ENCODE results near the gene ATG7. TPM values are rescaled to one million over a fixed set of nuclear protein-coding genes. Genes with fewer than 3 reads are reported as not detected.

The ATG7 gene
- total and polyA plus RNA-seq, 5 donors from 2014 or later = 13.4 to 42.2 (median 15.3) TPM

- Mint-ChIP-seq H3K27ac (no peak overlapping the region), H3K36me3 (peaks cover 16% of the 10 kb centered on the region), H3K4me1 (peaks cover 3 to 12% (median 5%) of the 10 kb centered on the region in 4 donors), H3K4me3 (no peak overlapping the region), H3K9me3 (peaks cover 0 to 3% (median 0%) of the 10 kb centered on the region in 7 donors), H3K27me3 (peaks cover 4% of the 10 kb centered on the region)
- Histone ChIP-seq H3K9me3 (ENCODE audit: control insufficient read depth in 2 of 2, low read length in 2 of 2) (no peaks in the 10 kb centered on the region), H3K27ac (ENCODE audit: insufficient read depth, low read length, poor library complexity, severe bottlenecking) (no peak overlapping the region), H3K4me1 (ENCODE audit: control insufficient read depth, insufficient read depth, low read length, poor library complexity, severe bottlenecking) (no peaks in the 10 kb centered on the region), H3K27me3 (ENCODE audit: control insufficient read depth, insufficient read depth, low read length) (no peaks in the 10 kb centered on the region), H3K36me3 (ENCODE audit: control insufficient read depth, insufficient read depth, low read length) (peaks cover 4% of the 10 kb centered on the region), H3K4me3 (ENCODE audit: low read depth, low read length) (no peak overlapping the region)
- ATAC-seq (ENCODE audit: low read depth in 2 of 2) (no peak), DNase-seq (no peak)
These were observed 303.5 kb downstream of the ATG7 start for GRCh38 chr3:11575677-11576076.

DNA sequence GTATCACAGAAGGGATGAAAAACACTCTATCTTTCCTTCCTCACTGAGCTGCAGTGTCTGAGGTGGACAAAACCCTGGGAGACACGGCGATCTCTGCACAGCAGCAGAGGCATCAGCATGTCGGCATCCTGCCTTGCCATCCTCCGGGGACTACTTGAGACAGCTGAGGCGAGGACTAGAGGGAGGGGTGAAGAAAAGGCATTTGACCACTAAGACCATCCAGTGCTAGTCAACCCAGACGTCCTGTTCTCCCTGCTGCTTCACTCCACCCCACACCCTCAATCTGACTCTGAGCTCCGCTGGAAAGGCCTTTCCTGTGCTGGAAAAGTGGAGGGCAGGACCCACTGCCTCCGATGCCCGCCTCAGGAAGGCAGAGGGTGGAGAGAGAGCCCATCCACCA is 304.3 kb downstream of the ATG7 start:
- Mint-ChIP-seq H3K4me3 (no peak overlapping the region), H3K9me3 (peaks cover 0 to 3% (median 0%) of the 10 kb centered on the region in 7 donors), H3K27me3 (peaks cover 4% of the 10 kb centered on the region), H3K27ac (no peak overlapping the region), H3K36me3 (peaks cover 16% of the 10 kb centered on the region), H3K4me1 (peaks cover 3 to 11% (median 5%) of the 10 kb centered on the region in 4 donors)
- DNase-seq (no peak), ATAC-seq (ENCODE audit: low read depth in 2 of 2) (no peak)
- no peaks in the 10 kb centered on the region for H3K4me1 ChIP-seq (ENCODE audit: control insufficient read depth, insufficient read depth, low read length, poor library complexity, severe bottlenecking)
- peaks cover 4% of the 10 kb centered on the region for H3K36me3 ChIP-seq (ENCODE audit: control insufficient read depth, insufficient read depth, low read length)
- no peaks in the 10 kb centered on the region for H3K9me3 ChIP-seq (ENCODE audit: control insufficient read depth in 2 of 2, low read length in 2 of 2)
- H3K4me3 ChIP-seq (ENCODE audit: low read depth, low read length) = no peak overlapping the region
- no peaks in the 10 kb centered on the region for H3K27me3 ChIP-seq (ENCODE audit: control insufficient read depth, insufficient read depth, low read length)
- H3K27ac ChIP-seq (ENCODE audit: insufficient read depth, low read length, poor library complexity, severe bottlenecking) = no peak overlapping the region

- H3K36me3 Mint-ChIP-seq = peaks cover 16% of the 10 kb centered on the region
- DNase-seq = no peak
- no peak overlapping the region for H3K27ac Mint-ChIP-seq
These were observed 306.0 kb downstream of the ATG7 start for GRCh38 chr3:11578169-11578568.

GRCh38 chr3:11580645-11581044 is 308.4 kb downstream of the ATG7 start:
- DNase-seq (no peak), ATAC-seq (ENCODE audit: low read depth in 2 of 2) (no peak)
- H3K4me3 ChIP-seq (ENCODE audit: low read depth, low read length) = no peak overlapping the region
- H3K27ac ChIP-seq (ENCODE audit: insufficient read depth, low read length, poor library complexity, severe bottlenecking) = no peak overlapping the region
- H3K9me3 Mint-ChIP-seq = no peaks in the 10 kb centered on the region
- H3K36me3 ChIP-seq (ENCODE audit: control insufficient read depth, insufficient read depth, low read length) = no peaks in the 10 kb centered on the region
- H3K4me1 Mint-ChIP-seq = peaks cover 4 to 40% (median 24%) of the 10 kb centered on the region in 4 donors
- no peaks in the 10 kb centered on the region for H3K27me3 ChIP-seq (ENCODE audit: control insufficient read depth, insufficient read depth, low read length)
- H3K27ac Mint-ChIP-seq = no peak overlapping the region
- H3K27me3 Mint-ChIP-seq = no peaks in the 10 kb centered on the region
- no peak overlapping the region for H3K4me3 Mint-ChIP-seq
- no peaks in the 10 kb centered on the region for H3K9me3 ChIP-seq (ENCODE audit: control insufficient read depth in 2 of 2, low read length in 2 of 2)
- H3K36me3 Mint-ChIP-seq = peaks cover 10% of the 10 kb centered on the region
- no peaks in the 10 kb centered on the region for H3K4me1 ChIP-seq (ENCODE audit: control insufficient read depth, insufficient read depth, low read length, poor library complexity, severe bottlenecking)

More at GRCh38 chr3:11578169-11578568, 306.0 kb downstream of the ATG7 start:
- peaks cover 4% of the 10 kb centered on the region for H3K36me3 ChIP-seq (ENCODE audit: control insufficient read depth, insufficient read depth, low read length)
- no peak overlapping the region for H3K27ac ChIP-seq (ENCODE audit: insufficient read depth, low read length, poor library complexity, severe bottlenecking)
- ATAC-seq (ENCODE audit: low read depth in 2 of 2) = no peak
- H3K9me3 ChIP-seq (ENCODE audit: control insufficient read depth in 2 of 2, low read length in 2 of 2) = no peaks in the 10 kb centered on the region
- peaks cover 4% of the 10 kb centered on the region for H3K27me3 Mint-ChIP-seq
- H3K9me3 Mint-ChIP-seq = no peaks in the 10 kb centered on the region
- H3K4me1 ChIP-seq (ENCODE audit: control insufficient read depth, insufficient read depth, low read length, poor library complexity, severe bottlenecking) = no peaks in the 10 kb centered on the region
- no peak overlapping the region for H3K4me3 ChIP-seq (ENCODE audit: low read depth, low read length)
- no peaks in the 10 kb centered on the region for H3K27me3 ChIP-seq (ENCODE audit: control insufficient read depth, insufficient read depth, low read length)
- no peak overlapping the region for H3K4me3 Mint-ChIP-seq
- peaks cover 4 to 20% (median 11%) of the 10 kb centered on the region in 4 donors for H3K4me1 Mint-ChIP-seq

GRCh38 chr3:11581237-11582190 is 309.3 kb downstream of the ATG7 start:
- Histone ChIP-seq H3K27ac (ENCODE audit: insufficient read depth, low read length, poor library complexity, severe bottlenecking) (no peak overlapping the region), H3K9me3 (ENCODE audit: control insufficient read depth in 2 of 2, low read length in 2 of 2) (no peaks in the 10 kb centered on the region), H3K4me1 (ENCODE audit: control insufficient read depth, insufficient read depth, low read length, poor library complexity, severe bottlenecking) (no peaks in the 10 kb centered on the region), H3K4me3 (ENCODE audit: low read depth, low read length) (no peak overlapping the region), H3K27me3 (ENCODE audit: control insufficient read depth, insufficient read depth, low read length) (no peaks in the 10 kb centered on the region), H3K36me3 (ENCODE audit: control insufficient read depth, insufficient read depth, low read length) (no peaks in the 10 kb centered on the region)
- Mint-ChIP-seq H3K27ac (peak overlapping the region; percentile 67 to 82 (median 79)), H3K27me3 (no peaks in the 10 kb centered on the region), H3K9me3 (no peaks in the 10 kb centered on the region), H3K4me1 (peaks cover 4 to 41% (median 27%) of the 10 kb centered on the region in 4 donors), H3K4me3 (no peak overlapping the region), H3K36me3 (peaks cover 10% of the 10 kb centered on the region)
- DNase-seq (no peak), ATAC-seq (ENCODE audit: low read depth in 2 of 2) (no peak)

DNA sequence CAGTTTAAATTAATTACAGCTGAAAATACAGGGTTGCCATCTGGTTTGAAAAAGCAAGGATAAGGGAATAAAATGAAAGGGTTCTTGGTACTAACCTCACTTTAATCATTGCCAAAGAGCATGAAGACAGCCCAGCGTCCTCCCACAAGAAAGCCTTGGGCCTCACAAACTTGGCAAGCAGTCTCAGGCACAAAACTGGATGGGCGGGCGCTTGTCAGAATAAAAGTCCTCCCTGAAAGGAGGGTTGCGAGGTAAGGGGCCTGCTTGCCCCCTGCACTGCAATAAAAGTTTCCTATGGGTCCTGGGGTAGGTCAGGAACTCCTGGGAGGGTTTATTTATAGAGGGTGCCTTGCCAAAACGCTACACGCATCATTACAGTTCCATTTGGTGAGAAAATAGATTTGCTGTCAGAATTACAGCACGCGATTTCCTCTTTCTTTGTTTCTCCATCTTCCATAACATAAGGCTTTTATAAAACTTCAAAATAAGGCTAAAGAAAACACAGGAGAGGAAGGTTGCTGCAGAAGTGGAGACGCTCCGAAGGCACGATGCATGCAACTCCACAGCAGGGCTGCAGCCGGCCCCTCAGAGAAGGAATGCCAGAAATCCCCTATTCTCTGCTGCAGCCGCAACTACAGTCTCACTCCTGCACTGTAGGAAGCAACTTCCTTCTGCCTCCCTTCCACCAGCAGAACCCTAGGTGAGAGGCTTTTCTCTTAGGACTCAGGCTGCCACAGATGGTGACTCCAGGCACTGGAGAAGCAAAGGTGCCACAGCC is 310.2 kb downstream of the ATG7 start:
- ATAC-seq (ENCODE audit: low read depth in 2 of 2) = no peak
- Histone ChIP-seq H3K36me3 (ENCODE audit: control insufficient read depth, insufficient read depth, low read length) (no peaks in the 10 kb centered on the region), H3K27me3 (ENCODE audit: control insufficient read depth, insufficient read depth, low read length) (no peaks in the 10 kb centered on the region), H3K27ac (ENCODE audit: insufficient read depth, low read length, poor library complexity, severe bottlenecking) (no peak overlapping the region), H3K4me1 (ENCODE audit: control insufficient read depth, insufficient read depth, low read length, poor library complexity, severe bottlenecking) (no peaks in the 10 kb centered on the region), H3K9me3 (ENCODE audit: control insufficient read depth in 2 of 2, low read length in 2 of 2) (no peaks in the 10 kb centered on the region), H3K4me3 (ENCODE audit: low read depth, low read length) (no peak overlapping the region)
- Mint-ChIP-seq H3K27ac (peak overlapping the region in 2 of 3 donors; percentile 67 to 82), H3K27me3 (no peaks in the 10 kb centered on the region), H3K4me3 (peak overlapping the region in 2 of 4 donors; percentile 51 to 63), H3K36me3 (peaks cover 8% of the 10 kb centered on the region), H3K9me3 (no peaks in the 10 kb centered on the region), H3K4me1 (peaks cover 4 to 40% (median 27%) of the 10 kb centered on the region in 4 donors)
- no peak for DNase-seq

DNA sequence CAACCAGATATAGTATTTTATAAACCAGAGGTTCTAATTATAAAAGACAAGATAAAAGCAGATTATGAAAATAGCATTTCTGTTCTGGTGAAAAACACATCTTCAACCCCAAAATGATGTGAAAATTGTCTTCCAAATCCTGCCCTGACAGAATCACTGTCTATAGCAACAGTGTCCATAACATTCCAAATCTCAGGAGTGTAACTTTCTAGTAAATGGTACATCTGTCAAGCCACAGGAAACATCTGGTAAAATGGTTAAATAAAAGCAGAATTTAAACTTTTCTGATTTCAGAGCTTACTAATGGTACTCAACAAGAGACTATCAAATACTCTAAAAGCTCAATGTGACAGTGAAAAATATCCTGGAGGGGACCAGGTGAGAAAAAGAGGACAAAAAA is 311.0 kb downstream of the ATG7 start:
- DNase-seq (no peak), ATAC-seq (ENCODE audit: low read depth in 2 of 2) (no peak)
- Histone ChIP-seq H3K9me3 (ENCODE audit: control insufficient read depth in 2 of 2, low read length in 2 of 2) (no peaks in the 10 kb centered on the region), H3K27me3 (ENCODE audit: control insufficient read depth, insufficient read depth, low read length) (no peaks in the 10 kb centered on the region), H3K27ac (ENCODE audit: insufficient read depth, low read length, poor library complexity, severe bottlenecking) (no peak overlapping the region), H3K36me3 (ENCODE audit: control insufficient read depth, insufficient read depth, low read length) (no peaks in the 10 kb centered on the region), H3K4me3 (ENCODE audit: low read depth, low read length) (no peak overlapping the region), H3K4me1 (ENCODE audit: control insufficient read depth, insufficient read depth, low read length, poor library complexity, severe bottlenecking) (no peaks in the 10 kb centered on the region)
- Mint-ChIP-seq H3K36me3 (peaks cover 17% of the 10 kb centered on the region), H3K9me3 (no peaks in the 10 kb centered on the region), H3K27me3 (no peaks in the 10 kb centered on the region), H3K4me3 (peak overlapping the region in 1 of 4 donors; percentile 63), H3K4me1 (peaks cover 11 to 45% (median 23%) of the 10 kb centered on the region in 4 donors), H3K27ac (peak overlapping the region in 1 of 3 donors; percentile 2)
